Measurements from ENCODE around the gene OR6S1. TPM values are rescaled to one million over a fixed set of nuclear protein-coding genes. Genes with fewer than 3 reads are reported as not detected.

The OR6S1 gene
- total RNA-seq, 1 donor: not detected

DNA sequence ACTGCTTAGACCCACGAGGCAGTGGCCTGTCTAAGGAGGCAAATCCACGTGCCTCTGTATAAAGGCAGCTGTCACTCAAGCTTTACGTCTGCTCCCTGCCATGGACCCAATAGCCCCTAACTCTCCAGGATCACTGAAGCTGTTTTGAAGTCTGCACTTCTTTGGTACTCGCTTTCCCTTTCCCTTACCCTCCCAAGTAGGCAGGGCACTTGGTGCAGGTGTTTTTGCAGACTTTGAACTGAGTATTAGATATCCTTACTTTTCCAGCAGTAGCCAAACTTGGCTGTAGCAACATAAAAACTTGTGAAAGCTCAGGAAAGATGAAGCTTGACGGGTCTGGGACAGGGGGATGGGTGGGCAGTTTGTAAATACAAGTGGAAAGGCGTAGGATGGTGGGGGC, 17.8 kb upstream of the OR6S1 start:
- TF ChIP-seq, protein P1, sequence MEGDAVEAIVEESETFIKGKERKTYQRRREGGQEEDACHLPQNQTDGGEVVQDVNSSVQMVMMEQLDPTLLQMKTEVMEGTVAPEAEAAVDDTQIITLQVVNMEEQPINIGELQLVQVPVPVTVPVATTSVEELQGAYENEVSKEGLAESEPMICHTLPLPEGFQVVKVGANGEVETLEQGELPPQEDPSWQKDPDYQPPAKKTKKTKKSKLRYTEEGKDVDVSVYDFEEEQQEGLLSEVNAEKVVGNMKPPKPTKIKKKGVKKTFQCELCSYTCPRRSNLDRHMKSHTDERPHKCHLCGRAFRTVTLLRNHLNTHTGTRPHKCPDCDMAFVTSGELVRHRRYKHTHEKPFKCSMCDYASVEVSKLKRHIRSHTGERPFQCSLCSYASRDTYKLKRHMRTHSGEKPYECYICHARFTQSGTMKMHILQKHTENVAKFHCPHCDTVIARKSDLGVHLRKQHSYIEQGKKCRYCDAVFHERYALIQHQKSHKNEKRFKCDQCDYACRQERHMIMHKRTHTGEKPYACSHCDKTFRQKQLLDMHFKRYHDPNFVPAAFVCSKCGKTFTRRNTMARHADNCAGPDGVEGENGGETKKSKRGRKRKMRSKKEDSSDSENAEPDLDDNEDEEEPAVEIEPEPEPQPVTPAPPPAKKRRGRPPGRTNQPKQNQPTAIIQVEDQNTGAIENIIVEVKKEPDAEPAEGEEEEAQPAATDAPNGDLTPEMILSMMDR (IDR thresholded peaks at IDR 0.05; ENCODE audit: insufficient read depth, low read depth, low read length): no peak
- no peak overlapping the region for H3K4me3 ChIP-seq (ENCODE audit: low read depth, low read length)
- no peak for DNase-seq (ENCODE audit: low read depth)

DNA sequence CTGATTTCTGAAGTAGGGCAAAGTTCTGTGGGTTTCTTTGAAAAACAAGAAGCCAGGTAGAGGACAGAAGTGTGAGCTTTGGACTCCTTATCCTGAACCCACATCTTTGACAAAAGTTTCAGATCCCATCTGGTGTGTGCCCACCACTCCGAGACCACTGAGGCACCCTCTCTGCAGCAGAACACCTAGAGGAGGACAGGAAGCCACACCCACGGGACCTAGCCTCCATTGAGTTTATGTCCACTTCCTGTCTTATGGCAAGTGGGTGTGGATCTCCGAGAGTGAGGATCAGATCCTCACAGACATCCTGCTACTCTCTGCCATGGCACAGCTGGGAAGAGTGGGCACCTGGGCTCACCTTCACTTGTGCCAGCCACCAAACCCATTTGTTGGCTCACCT, 16.8 kb upstream of the OR6S1 start:
- H3K4me3 ChIP-seq (ENCODE audit: low read depth, low read length): no peak overlapping the region
- no peak for DNase-seq (ENCODE audit: low read depth)
- TF ChIP-seq, protein P1 (IDR thresholded peaks at IDR 0.05; ENCODE audit: insufficient read depth, low read depth, low read length): no peak

DNA sequence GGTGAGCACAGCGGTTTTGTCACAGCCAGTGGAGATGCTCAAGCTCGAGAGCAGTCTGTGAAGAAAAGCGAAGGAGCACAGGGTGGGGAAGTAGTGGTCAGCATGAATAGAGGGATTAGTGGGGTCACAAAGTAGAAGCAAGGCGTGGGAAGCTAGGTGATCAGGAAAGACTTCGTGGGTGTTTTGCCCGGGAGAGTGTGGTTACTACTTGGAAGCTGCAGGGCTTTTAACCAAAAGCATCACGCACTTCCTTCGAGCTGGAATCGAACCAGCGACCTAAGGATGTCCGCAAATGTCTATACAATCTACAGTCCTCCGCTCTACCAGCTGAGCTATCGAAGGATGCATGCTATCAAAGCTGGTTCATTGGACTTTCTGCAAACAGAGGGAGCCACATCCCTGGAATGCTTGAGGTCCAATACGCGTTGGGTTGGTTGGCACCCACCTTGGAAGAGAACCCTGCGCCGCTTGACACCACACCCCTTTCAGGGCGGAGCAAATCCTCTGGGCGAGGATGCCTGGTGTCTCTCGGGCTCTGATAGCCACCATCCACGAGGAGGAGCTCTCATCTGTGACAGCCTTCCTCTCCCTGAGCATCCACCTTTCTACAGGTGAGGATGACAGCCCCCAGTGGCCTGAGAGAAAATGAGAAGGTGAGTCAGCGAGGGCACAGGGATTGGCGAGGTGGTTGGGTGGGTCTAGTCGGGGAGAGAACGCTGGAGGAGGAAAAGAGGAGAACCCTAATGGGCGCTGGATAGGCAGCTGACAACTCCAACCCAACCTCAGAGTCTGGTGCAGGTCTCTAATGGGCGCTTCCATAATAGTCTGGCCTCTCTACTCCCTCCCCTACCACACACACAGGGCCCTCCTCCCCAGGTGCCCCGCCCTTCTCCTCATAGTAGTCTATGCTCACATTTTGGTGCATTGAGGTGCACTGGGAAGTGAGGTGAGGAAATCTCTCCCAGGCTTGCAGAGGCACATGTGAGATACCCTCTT, 16.0 kb upstream of the OR6S1 start:
- no peak for DNase-seq (ENCODE audit: low read depth)
- TF ChIP-seq, protein P1 (IDR thresholded peaks at IDR 0.05; ENCODE audit: insufficient read depth, low read depth, low read length): no peak
- no peak overlapping the region for H3K4me3 ChIP-seq (ENCODE audit: low read depth, low read length)

DNA sequence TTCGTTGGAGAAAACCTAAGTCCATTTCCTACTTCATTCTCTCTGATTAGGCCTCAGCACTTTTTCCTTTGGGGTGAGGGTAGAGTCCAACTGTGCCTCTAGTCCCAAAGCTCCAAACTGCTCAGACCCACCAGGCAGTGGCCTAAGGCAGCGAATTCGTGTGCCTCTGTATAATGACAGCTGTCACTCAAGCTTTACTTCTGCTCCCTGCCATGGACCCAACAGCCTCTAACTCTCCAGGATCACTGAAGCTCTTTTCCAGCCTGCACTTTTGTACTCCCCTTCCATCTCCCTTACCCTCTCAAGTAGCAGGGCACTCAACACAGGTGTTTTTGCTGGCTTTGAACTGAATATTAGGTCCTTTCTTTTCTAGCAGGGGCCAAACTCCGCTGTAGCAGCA, 14.8 kb upstream of the OR6S1 start:
- TF ChIP-seq, protein P1 (IDR thresholded peaks at IDR 0.05; ENCODE audit: insufficient read depth, low read depth, low read length): no peak

DNA sequence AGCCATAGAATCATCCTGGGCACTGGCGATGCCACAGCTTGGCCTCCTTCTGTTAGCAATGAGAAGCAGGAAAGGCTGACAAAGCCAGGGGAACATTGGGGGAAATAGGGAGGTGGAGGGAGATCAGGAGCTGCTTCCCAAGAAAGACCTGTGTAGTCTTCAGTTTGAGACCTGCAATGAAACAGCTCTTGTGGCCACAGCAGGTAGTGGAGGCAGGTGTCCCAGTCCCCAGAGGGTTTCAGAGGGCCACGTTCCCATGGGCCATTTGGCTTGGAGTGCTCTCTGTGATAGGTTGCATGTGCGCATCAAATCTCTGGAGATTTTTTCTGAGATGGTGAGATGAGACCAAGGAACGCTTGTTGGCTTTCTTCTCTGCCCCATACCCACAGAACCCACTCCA, 14.4 kb upstream of the OR6S1 start:
- TF ChIP-seq, protein P1 (IDR thresholded peaks at IDR 0.05; ENCODE audit: insufficient read depth, low read depth, low read length): no peak
- H3K4me3 ChIP-seq (ENCODE audit: low read depth, low read length): no peak overlapping the region

More for the DNA sequence above, 14.8 kb upstream of the OR6S1 start:
- DNase-seq (ENCODE audit: low read depth): no peak
- H3K4me3 ChIP-seq (ENCODE audit: low read depth, low read length): no peak overlapping the region

DNA sequence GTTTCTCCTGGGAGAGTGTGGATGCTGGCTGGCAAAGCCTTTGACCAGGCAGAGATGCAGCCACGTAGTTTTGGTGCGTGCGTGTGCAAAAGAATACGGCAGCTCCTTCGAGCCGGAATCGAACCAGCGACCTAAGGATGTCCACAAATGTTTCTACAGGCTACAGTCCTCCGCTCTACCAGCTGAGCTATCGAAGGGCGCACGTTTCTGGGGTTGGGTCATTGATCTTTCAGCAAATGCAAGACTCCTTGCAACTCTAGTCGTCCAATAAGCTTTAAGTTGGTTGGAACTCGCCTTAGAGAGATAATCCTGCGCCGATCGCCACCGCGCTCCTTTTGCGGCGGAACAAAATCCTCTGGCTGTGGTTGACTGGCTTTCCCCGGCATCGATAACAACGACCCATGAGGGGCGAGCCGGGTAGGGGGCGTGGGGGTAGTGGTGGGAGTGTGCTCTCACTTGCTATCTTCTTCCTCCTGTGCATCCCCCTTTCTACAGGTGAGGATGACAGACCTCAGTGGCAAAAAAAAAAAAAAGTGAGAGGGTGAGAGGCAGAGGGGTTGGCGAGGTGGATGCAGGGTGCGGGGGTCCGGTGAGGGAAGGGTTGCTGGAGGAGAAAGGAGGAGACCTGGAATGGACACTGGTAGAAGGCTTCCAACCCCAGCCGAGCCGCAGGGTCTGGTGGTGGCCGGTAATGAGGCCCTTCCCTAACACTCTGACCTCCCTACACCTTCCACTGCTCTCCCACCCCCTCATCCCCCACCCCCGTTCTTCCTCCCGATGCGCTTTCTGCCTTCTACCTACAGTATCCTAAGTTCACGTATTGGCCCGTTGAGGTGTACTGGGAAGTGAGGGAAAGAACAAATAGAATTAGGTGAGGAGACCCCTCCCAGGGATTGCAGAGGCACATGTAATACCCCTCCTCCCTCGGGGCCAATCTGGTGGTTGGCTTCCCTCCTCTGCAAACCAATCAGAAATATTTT, 11.8 kb upstream of the OR6S1 start:
- H3K4me3 ChIP-seq (ENCODE audit: low read depth, low read length): peak overlapping the region; percentile 23
- DNase-seq (ENCODE audit: low read depth): peak; percentile 37
- TF ChIP-seq, protein P1 (IDR thresholded peaks at IDR 0.05; ENCODE audit: insufficient read depth, low read depth, low read length): no peak

More for the DNA sequence above, 14.4 kb upstream of the OR6S1 start:
- no peak for DNase-seq (ENCODE audit: low read depth)

Measured in fibroblast of villous mesenchyme (primary cell).